Limb (tissue), 2 donors: ENCODE results near the gene TSN.
"Not testable (repeated sequence)": the region's sequence is repeated elsewhere in the genome, so short reads cannot be mapped to it uniquely, and the experiment has no call there.

Experiments
- DNase-seq, 2 donors: peaks; one replicate each; pipeline ENCODE4 v3.0.0-alpha.2; 2016; ENCODE audit errors: extremely low spot score in 2 of 2

TSN gene

GRCh38 chr2:121755237-121756111 lies at the start of gene TSN:
Gene TSN, plus strand, starts transcription at chr2:121755651. Its CDS starts 129 bp downstream, at chr2:121755780.
- peak; percentile 98 to 99 for DNase-seq

- DNase-seq = no peak
These were observed 49.5 kb upstream of the TSN start for GRCh38 chr2:121705958-121706357.

GRCh38 chr2:121707344-121707919 lies 48.0 kb upstream of the TSN start:
- DNase-seq = no peak

- DNase-seq = no peak
These were observed 47.5 kb upstream of the TSN start for GRCh38 chr2:121707920-121708361.

- DNase-seq = no peak
These were observed 45.5 kb upstream of the TSN start for GRCh38 chr2:121709776-121710469.

- no peak for DNase-seq
These were observed 44.8 kb upstream of the TSN start for GRCh38 chr2:121710470-121711170.

GRCh38 chr2:121711481-121711880 lies 44.0 kb upstream of the TSN start:
- not testable (repeated sequence) for DNase-seq

GRCh38 chr2:121716126-121716525 lies 39.3 kb upstream of the TSN start:
- no peak for DNase-seq

GRCh38 chr2:121717529-121717928 lies 37.9 kb upstream of the TSN start:
- no peak for DNase-seq

- DNase-seq = peak in 1 of 2 donors; percentile 13
These were observed 33.5 kb upstream of the TSN start for GRCh38 chr2:121721926-121722325.

- DNase-seq = no peak
These were observed 33.0 kb upstream of the TSN start for GRCh38 chr2:121722479-121722878.

- DNase-seq = no peak
These were observed 32.1 kb upstream of the TSN start for GRCh38 chr2:121723316-121723715.

- DNase-seq = no peak
These were observed 28.1 kb upstream of the TSN start for GRCh38 chr2:121727332-121727731.

- DNase-seq = no peak
These were observed 27.5 kb upstream of the TSN start for GRCh38 chr2:121727950-121728349.

GRCh38 chr2:121731366-121731765 lies 24.1 kb upstream of the TSN start:
- no peak for DNase-seq

GRCh38 chr2:121734544-121734943 lies 20.9 kb upstream of the TSN start:
- DNase-seq = not testable (repeated sequence)

- no peak for DNase-seq
These were observed 19.9 kb upstream of the TSN start for GRCh38 chr2:121735518-121736074.

GRCh38 chr2:121736140-121736461 lies 19.4 kb upstream of the TSN start:
- DNase-seq = no peak

GRCh38 chr2:121736462-121737336 lies 18.8 kb upstream of the TSN start, which contains the start of gene NIFK:
Gene NIFK, minus strand, starts transcription at chr2:121736875. Its CDS starts 25 bp downstream, at chr2:121736850.
- peak; percentile 97 to 100 for DNase-seq

- DNase-seq = no peak
These were observed 14.5 kb upstream of the TSN start for GRCh38 chr2:121740973-121741372.
